ENCODE measurements around the gene DGKA. TPM values are rescaled to one million over a fixed set of nuclear protein-coding genes. Genes with fewer than 3 reads are reported as not detected.

DGKA gene
- total and polyA plus RNA-seq, 2 of the 13 experiments (the other 11 are each of a cell fraction or from before 2014, with no cell fraction given), result 2.4 to 5.4 TPM

GRCh38 chr12:55970775-55971174 is 39.8 kb downstream of the DGKA start:
- TF ChIP-seq ZNF383 (CRISPR knock-in tag; IDR thresholded peaks at IDR 0.05; ENCODE audit: borderline replicate concordance) (no peak), ZBTB38 (CRISPR knock-in tag; IDR thresholded peaks at IDR 0.05) (no peak), SNRNP70 (IDR thresholded peaks at IDR 0.05; ENCODE audit: low read depth, low read length) (no peak), KLF6 (CRISPR knock-in tag; IDR thresholded peaks at IDR 0.05) (no peak), ZNF451 (CRISPR knock-in tag; IDR thresholded peaks at IDR 0.05) (no peak), ZNF431 (CRISPR knock-in tag; IDR thresholded peaks at IDR 0.05; ENCODE audit: borderline replicate concordance, low read depth) (no peak), ZNF772 (CRISPR knock-in tag; IDR thresholded peaks at IDR 0.05) (no peak), SRSF1 (optimal IDR thresholded peaks at IDR 0.05; ENCODE audit: low read depth, low read length) (no peak), ZNF562 (CRISPR knock-in tag; IDR thresholded peaks at IDR 0.05; ENCODE audit: borderline replicate concordance) (no peak), MTA3 (CRISPR knock-in tag; IDR thresholded peaks at IDR 0.05) (no peak), ZNF180 (CRISPR knock-in tag; IDR thresholded peaks at IDR 0.05; ENCODE audit: borderline replicate concordance, low read depth) (no peak), ZNF256 (CRISPR knock-in tag; conservative IDR thresholded peaks at IDR 0.05) (no peak), SUZ12 (IDR thresholded peaks at IDR 0.05; ENCODE audit: low read depth, low read length) (no peak), CBFB (CRISPR knock-in tag; IDR thresholded peaks at IDR 0.05) (no peak), ZMYM4 (CRISPR knock-in tag; IDR thresholded peaks at IDR 0.05) (no peak), POLR2AphosphoS5 (IDR thresholded peaks at IDR 0.05; ENCODE audit: low read depth, low read length) (no peak), NR3C1 (CRISPR knock-in tag; IDR thresholded peaks at IDR 0.05) (no peak), U2AF1 (optimal IDR thresholded peaks at IDR 0.05; ENCODE audit: low read depth, low read length) (no peak), ZNF432 (CRISPR knock-in tag; IDR thresholded peaks at IDR 0.05; ENCODE audit: borderline replicate concordance) (no peak)
- TF ChIP-seq, protein P1, sequence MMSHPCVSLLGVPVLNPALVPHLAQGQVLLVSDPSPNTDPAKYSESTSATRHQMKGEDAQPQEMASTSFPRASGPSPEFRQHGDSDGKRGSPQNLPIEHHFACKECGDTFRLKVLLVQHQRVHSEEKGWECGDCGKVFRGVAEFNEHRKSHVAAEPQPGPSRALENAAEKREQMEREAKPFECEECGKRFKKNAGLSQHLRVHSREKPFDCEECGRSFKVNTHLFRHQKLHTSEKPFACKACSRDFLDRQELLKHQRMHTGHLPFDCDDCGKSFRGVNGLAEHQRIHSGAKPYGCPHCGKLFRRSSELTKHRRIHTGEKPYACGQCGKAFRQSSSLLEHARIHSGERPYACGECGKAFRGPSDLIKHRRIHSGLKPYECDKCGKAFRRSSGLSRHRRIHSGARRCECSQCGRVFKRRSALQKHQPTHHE (CRISPR knock-in tag; IDR thresholded peaks at IDR 0.05; ENCODE audit: borderline replicate concordance), result no peak
- Histone ChIP-seq H3K4me2 (ENCODE audit: low read depth, low read length) (no peak overlapping the region), H3K9me3 (ENCODE audit: low read length) (no peaks in the 10 kb centered on the region), H3K27ac (ENCODE audit: extremely low read length, insufficient read depth, low read length) (no peak overlapping the region), H3K4me3 (replicated peaks in 1 of 3; ENCODE audit: insufficient read depth in 1 of 3, low read depth in 2 of 3, low read length in 3 of 3) (no peak overlapping the region), H4K20me1 (ENCODE audit: insufficient read depth, low read length) (no peaks in the 10 kb centered on the region), H3K36me3 (replicated peaks in 1 of 2; ENCODE audit: control insufficient read depth in 1 of 2, insufficient read depth in 2 of 2, low read length in 2 of 2) (peaks cover 2 to 20% of the 10 kb centered on the region in 2 experiments), H3K4me1 (ENCODE audit: insufficient read depth, low read length) (peaks cover 49% of the 10 kb centered on the region), H2AFZ (ENCODE audit: low read length) (no peak overlapping the region), H3K27me3 (ENCODE audit: control insufficient read depth in 1 of 2, insufficient read depth in 2 of 2, low read length in 2 of 2) (no peaks in the 10 kb centered on the region), H3K9ac (ENCODE audit: insufficient read depth, low read depth, low read length) (no peak overlapping the region), H3K79me2 (ENCODE audit: insufficient read depth, low read length) (peaks cover 28% of the 10 kb centered on the region)
- FAIRE-seq (no peak), DNase-seq (ENCODE audit: low spot score) (no peak), ATAC-seq (no peak)
- CTCF ChIA-PET (ENCODE audit: low intra/inter-chr PET ratio, low total read pairs), result no interaction called here
- intact Hi-C loops (cut with micrococcal nuclease; ENCODE audit: unreplicated experiment), result no loop called here
- no TSS peak for BruUV-seq (replicated peaks)
- in situ Hi-C loops (cut with HindIII; ENCODE audit: extremely low pct_ligation_motif_present, low pct_unique_long_range_greater_than_20kb), result loop anchor here (10.0 kb wide), 1 partner anchor 64 kb away; no protein-coding TSS in a partner anchor
- POLR2A ChIA-PET, result no interaction called here
- 95% methylated on average over 7 of the region's 7 CpGs for WGBS (ENCODE audit: low lambda C conversion rate)
